Measurements from ENCODE around the gene MPPED1.

Gene MPPED1

GRCh38 chr22:43465291-43466015 lies 53.6 kb downstream of the MPPED1 start:
- Histone ChIP-seq H3K4me3 (no peak overlapping the region), H3K27ac (no peak overlapping the region)
- no peak for DNase-seq (ENCODE audit: low spot score)
- no peak for TF ChIP-seq CTCF (IDR thresholded peaks at IDR 0.05)

GRCh38 chr22:43466710-43467109 lies 54.9 kb downstream of the MPPED1 start:
- Histone ChIP-seq H3K27ac (no peak overlapping the region), H3K4me3 (no peak overlapping the region)
- DNase-seq (ENCODE audit: low spot score) = no peak
- TF ChIP-seq CTCF (IDR thresholded peaks at IDR 0.05) = no peak

- no peak for TF ChIP-seq CTCF (IDR thresholded peaks at IDR 0.05)
- no peak overlapping the region for H3K27ac ChIP-seq
- DNase-seq (ENCODE audit: low spot score) = no peak
- H3K4me3 ChIP-seq = no peak overlapping the region
Observed at GRCh38 chr22:43467216-43467940, 55.6 kb downstream of the MPPED1 start.

GRCh38 chr22:43470253-43470652 lies 58.4 kb downstream of the MPPED1 start:
- no peak for TF ChIP-seq CTCF (IDR thresholded peaks at IDR 0.05)
- no peak overlapping the region for H3K27ac ChIP-seq
- no peak for DNase-seq (ENCODE audit: low spot score)

GRCh38 chr22:43470941-43471585 lies 59.2 kb downstream of the MPPED1 start:
- Histone ChIP-seq H3K4me3 (no peak overlapping the region), H3K27ac (no peak overlapping the region)
- no peak for TF ChIP-seq CTCF (IDR thresholded peaks at IDR 0.05)
- DNase-seq (ENCODE audit: low spot score) = no peak

More at GRCh38 chr22:43470253-43470652, 58.4 kb downstream of the MPPED1 start:
- no peak overlapping the region for H3K4me3 ChIP-seq

- DNase-seq (ENCODE audit: low spot score) = no peak
- Histone ChIP-seq H3K27ac (no peak overlapping the region), H3K4me3 (no peak overlapping the region)
- TF ChIP-seq CTCF (IDR thresholded peaks at IDR 0.05) = no peak
Observed at GRCh38 chr22:43471606-43472135, 59.9 kb downstream of the MPPED1 start.

Measured in coronary artery (tissue), 2 donors.